ENCODE measurements around the gene PTPRK.

The PTPRK gene

DNA sequence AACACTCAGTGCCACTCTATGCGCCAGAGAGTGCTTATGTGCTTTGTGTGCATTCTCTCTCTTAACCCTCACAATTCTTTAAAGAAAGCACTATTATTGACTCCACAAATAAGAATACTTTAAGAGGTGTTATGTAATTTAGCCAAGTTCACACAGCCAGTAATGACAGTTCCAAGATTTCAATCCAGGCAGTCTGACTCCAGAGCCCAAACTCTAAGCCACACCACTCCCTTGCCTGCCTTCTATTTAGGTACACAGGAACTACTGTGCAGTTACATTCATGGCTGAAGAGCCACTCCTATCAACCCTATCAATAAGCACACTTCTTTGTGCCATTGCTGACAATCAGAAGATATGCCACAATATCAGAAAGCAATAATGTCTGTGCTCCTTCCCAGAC, 93.3 kb downstream of the PTPRK start:
- no peak overlapping the region for H3K4me3 ChIP-seq (ENCODE audit: low read length)
- TF ChIP-seq, protein P1, sequence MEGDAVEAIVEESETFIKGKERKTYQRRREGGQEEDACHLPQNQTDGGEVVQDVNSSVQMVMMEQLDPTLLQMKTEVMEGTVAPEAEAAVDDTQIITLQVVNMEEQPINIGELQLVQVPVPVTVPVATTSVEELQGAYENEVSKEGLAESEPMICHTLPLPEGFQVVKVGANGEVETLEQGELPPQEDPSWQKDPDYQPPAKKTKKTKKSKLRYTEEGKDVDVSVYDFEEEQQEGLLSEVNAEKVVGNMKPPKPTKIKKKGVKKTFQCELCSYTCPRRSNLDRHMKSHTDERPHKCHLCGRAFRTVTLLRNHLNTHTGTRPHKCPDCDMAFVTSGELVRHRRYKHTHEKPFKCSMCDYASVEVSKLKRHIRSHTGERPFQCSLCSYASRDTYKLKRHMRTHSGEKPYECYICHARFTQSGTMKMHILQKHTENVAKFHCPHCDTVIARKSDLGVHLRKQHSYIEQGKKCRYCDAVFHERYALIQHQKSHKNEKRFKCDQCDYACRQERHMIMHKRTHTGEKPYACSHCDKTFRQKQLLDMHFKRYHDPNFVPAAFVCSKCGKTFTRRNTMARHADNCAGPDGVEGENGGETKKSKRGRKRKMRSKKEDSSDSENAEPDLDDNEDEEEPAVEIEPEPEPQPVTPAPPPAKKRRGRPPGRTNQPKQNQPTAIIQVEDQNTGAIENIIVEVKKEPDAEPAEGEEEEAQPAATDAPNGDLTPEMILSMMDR (conservative IDR thresholded peaks at IDR 0.05; ENCODE audit: low read length) = no peak
- DNase-seq (ENCODE audit: low read depth) = no peak

DNA sequence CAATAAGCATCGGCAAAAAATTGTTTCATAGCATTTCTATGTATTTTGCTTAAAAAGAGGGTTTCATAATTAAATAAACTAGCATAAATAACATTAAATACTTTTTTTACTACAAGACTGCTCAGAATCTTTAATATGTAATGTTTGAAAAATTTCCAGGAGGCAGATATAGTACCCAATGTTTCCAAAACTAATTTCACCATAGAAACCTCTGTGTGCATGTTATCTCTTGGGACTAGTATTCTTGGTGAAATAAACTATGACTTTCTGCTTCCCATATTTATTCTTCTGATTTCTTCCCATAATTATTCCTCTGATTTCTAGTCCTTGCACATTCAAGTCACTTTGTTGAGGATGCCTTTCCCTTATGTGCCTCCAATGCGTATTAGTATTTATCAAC, 94.5 kb downstream of the PTPRK start:
- no peak overlapping the region for H3K4me3 ChIP-seq (ENCODE audit: low read length)
- DNase-seq (ENCODE audit: low read depth) = no peak
- TF ChIP-seq, protein P1 (conservative IDR thresholded peaks at IDR 0.05; ENCODE audit: low read length) = no peak

DNA sequence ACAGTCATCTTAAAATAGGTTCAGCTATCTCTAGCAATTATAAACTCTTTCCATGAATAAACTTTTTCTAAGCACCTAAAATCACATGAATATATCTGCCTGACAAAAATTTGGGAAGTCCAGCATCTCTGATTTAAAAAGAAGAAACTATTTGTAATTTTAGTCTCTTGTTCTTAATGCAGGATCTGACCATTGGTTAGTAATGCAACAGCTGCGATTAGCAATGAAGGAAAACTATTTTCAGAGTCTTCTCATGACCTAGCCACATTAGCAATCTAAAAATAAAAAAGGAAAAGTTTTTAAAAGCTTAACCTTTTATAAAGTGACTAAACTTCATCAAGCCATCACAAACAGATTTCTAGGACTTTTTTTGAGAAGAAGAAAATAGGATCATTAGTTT, 97.5 kb downstream of the PTPRK start:
- DNase-seq (ENCODE audit: low read depth) = no peak
- no peak overlapping the region for H3K4me3 ChIP-seq (ENCODE audit: low read length)
- TF ChIP-seq, protein P1 (conservative IDR thresholded peaks at IDR 0.05; ENCODE audit: low read length) = no peak

DNA sequence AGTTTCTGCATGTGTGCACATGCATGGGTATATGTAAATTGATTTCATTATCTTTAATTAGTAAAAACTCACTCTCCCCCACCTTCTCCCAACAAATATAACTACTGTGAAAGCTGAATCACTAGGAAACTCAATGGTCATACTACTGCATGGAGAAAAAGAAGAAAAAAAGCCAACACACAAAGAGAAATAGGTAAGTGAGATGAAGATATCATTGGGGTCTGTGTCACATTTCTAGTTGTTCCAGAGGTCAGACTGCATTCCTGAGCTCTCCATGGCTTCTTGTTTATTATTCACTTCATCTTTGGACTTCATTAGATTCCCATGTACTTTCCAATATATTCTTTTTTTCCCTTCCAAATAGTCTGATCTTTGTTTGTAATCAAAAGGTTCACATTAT, 98.2 kb downstream of the PTPRK start:
- no peak overlapping the region for H3K4me3 ChIP-seq (ENCODE audit: low read length)
- TF ChIP-seq, protein P1 (conservative IDR thresholded peaks at IDR 0.05; ENCODE audit: low read length) = no peak
- DNase-seq (ENCODE audit: low read depth) = no peak

DNA sequence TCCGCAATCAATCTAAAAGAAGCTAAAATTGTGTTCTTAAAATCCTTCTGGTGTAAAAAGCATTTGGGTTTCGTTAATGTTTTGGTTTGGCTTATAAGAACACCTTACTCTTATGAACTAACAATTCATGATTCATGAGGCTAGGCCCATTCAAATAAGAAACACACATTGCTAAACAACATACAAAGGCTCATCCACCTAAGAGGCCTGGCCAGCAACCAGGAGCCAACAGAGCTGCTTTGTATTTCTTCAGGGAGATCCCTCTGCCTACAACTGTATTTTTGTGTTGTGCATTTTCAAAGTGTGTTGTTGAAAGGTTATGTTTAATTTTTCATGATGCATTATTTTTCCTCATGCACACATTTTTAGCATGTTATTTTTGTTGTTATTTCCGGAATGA, 98.6 kb downstream of the PTPRK start:
- DNase-seq (ENCODE audit: low read depth) = no peak
- no peak overlapping the region for H3K4me3 ChIP-seq (ENCODE audit: low read length)
- TF ChIP-seq, protein P1 (conservative IDR thresholded peaks at IDR 0.05; ENCODE audit: low read length) = no peak

DNA sequence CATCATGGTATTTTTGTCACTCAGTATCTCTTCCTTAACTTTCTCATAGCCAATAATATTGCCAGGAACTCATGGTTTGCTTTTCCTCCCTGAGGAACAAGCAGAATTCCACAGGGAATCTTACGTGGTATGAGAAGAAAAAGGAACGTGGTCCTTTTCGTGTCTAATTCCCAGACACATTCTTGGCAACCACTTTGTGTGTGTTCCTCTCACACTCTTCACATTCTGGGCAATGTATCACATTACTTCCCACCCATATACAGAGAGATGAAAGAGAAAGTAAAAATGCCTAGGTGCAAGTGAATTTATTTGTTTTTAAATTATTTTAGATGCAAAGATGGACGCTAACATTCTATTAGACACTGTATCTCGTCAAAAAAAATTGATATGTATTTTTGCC, 102.7 kb downstream of the PTPRK start:
- no peak for DNase-seq (ENCODE audit: low read depth)
- TF ChIP-seq, protein P1 (conservative IDR thresholded peaks at IDR 0.05; ENCODE audit: low read length) = no peak
- H3K4me3 ChIP-seq (ENCODE audit: low read length) = no peak overlapping the region

DNA sequence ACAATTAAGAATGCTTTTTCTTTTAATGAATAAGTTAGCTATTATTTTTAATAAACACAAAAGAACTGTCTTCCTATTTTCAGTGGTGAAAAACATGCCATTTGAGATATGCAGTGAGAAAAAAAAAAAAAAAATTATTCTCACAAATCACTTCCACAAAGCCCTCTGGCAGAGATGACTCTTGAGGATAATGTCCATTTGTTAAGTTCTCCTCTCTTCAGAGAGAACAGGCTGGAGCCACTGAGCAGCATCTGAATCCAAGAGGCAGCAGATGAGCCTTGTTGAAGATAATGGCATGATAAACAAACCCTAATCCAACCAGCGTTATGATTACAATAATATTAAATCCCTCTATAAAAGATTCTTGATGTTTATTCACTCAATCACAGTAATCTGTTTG, 105.0 kb downstream of the PTPRK start:
- TF ChIP-seq, protein P1 (conservative IDR thresholded peaks at IDR 0.05; ENCODE audit: low read length) = no peak
- no peak overlapping the region for H3K4me3 ChIP-seq (ENCODE audit: low read length)
- DNase-seq (ENCODE audit: low read depth) = no peak

All from AG10803 (cell line).